Measurements from ENCODE around the gene TNS1.

The TNS1 gene

DNA sequence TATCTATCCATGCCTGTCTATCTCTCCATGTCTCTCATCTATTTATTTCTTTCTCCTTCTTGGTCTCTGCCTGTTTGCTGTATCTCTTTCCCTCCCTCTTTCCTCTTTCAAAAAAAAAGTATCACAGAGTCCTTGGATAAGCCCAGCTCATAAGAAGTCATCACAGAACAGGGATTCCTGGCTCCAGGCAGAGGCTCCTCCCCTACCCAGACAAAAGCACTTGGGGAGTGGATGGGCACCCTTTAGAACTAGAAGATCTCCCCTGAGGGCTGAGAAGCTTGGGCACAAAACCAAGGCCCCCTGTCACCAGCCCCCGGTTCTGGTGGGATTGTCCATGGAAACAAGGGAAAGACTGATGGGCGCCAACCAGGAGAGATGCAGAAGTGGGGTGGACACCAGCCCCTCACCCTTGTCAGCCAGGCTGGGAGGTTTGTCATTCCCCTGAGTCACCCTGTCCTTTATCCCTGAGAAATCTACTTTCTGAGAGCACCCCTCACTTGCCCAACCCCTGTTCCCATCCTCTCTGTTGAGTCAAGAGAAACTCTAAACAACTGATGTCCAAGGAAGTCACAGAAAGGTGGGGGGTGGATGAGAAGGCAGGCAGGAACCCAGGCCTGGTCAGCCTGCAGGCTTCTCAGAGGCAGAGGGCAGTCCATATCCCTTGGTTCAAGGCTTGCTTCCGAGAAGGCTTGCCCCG lies 127.1 kb downstream of the TNS1 start:
- in situ Hi-C loops (cut with MboI; ENCODE audit: low pct_unique_long_range_greater_than_20kb, low sequenced_read_pairs) = no loop called here
- no peak for DNase-seq

- in situ Hi-C loops (cut with MboI; ENCODE audit: low pct_unique_long_range_greater_than_20kb, low sequenced_read_pairs) = no loop called here
- no peak for DNase-seq
These were observed 127.7 kb downstream of the TNS1 start for GRCh38 chr2:217875138-217875537.

GRCh38 chr2:217873371-217873770 lies 129.4 kb downstream of the TNS1 start:
- DNase-seq = no peak
- in situ Hi-C loops (cut with MboI; ENCODE audit: low pct_unique_long_range_greater_than_20kb, low sequenced_read_pairs) = no loop called here

DNA sequence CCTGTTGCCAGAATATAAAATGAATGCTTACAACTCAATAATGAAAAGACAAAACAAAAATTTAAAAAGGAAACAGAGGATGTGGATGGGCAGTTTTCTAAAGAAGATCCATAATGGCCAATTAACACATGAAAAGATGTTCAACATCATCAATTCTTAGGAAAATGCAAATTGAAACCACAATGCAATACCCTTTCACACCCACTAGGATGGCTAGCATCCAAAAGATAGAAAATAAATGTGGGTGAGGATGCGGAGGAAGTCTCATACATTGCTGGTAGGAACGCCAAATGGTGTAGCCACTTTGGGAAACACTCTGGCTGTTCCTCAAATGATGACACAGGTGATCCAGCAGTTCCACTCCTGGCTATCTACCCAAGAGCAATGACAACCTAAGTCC lies 130.5 kb downstream of the TNS1 start:
- in situ Hi-C loops (cut with MboI; ENCODE audit: low pct_unique_long_range_greater_than_20kb, low sequenced_read_pairs) = no loop called here
- DNase-seq = no peak

- DNase-seq = no peak
- in situ Hi-C loops (cut with MboI; ENCODE audit: low pct_unique_long_range_greater_than_20kb, low sequenced_read_pairs) = no loop called here
These were observed 132.2 kb downstream of the TNS1 start for GRCh38 chr2:217870528-217871011.

DNA sequence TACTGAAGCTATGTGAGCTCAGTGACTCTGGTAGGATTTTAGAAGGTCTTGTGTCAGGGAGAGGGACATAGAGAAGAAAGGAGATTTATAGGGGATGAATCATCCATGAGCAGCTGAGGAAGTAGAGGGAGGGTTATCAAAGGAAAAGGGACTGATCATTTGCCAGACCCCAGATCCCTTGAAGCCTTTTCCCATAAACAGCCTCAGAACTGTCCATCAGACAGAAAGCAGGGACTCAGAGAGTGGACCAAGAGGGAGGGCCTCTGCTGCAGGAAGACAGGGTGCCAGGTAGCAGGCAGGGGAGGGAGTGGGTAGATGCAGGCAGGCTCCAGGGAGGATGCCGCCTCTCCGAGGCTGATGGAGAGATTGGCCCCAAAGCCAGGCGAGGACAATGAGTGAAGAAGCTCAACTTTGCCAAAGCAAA lies 133.9 kb downstream of the TNS1 start:
- in situ Hi-C loops (cut with MboI; ENCODE audit: low pct_unique_long_range_greater_than_20kb, low sequenced_read_pairs) = no loop called here
- no peak for DNase-seq

DNA sequence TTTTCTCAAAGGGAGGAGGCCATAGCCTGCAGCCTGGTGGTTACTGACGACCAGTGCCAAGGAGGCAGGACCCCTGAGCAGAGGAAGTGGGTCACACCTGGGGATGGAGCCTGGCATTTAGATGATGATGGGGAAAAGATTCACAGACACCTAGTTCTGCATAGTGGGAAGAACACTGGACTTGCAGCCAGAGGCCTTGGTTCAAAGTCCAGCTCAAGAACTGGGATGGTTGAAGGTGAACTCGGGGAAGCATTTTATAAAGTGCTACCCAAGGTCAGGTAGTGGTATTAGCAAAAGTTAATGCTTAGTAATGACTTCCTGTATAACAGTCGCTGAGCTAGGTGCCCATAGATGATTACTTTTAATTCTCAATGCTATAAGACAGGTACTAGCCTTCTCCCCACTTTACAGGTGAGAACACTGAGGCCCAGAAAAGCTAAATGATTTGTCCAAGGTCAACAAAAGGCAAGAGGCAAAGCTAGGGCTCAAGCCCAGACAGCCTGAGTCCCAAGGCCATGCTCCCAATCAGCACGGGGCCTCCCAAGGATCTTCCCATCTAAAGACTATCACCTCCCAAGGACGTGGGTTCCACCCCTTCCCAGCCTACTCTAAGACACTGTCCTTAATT lies 134.4 kb downstream of the TNS1 start:
- in situ Hi-C loops (cut with MboI; ENCODE audit: low pct_unique_long_range_greater_than_20kb, low sequenced_read_pairs) = no loop called here

DNA sequence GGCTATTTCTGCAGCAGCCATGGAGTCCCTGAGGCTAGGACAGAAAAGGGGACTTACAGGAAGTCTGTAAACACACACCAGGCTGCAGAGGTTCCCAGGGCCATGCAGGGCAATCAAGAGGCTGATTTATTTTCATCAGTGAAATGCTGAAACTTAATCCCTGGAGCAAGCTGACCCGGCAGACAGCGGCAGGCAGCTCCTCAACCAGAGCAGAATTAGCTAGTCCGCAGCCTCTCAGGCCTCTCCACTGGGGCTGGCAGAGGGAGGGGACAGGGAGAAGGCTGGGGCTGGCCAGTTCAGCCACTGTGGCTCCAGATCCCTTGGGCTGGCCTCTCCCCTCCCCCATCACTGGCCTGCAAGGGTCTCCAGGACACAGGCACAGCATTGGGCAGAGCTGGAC lies 136.3 kb downstream of the TNS1 start:
- DNase-seq = no peak
- in situ Hi-C loops (cut with MboI; ENCODE audit: low pct_unique_long_range_greater_than_20kb, low sequenced_read_pairs) = no loop called here

More for the DNA sequence above, 134.4 kb downstream of the TNS1 start:
- DNase-seq = no peak

DNA sequence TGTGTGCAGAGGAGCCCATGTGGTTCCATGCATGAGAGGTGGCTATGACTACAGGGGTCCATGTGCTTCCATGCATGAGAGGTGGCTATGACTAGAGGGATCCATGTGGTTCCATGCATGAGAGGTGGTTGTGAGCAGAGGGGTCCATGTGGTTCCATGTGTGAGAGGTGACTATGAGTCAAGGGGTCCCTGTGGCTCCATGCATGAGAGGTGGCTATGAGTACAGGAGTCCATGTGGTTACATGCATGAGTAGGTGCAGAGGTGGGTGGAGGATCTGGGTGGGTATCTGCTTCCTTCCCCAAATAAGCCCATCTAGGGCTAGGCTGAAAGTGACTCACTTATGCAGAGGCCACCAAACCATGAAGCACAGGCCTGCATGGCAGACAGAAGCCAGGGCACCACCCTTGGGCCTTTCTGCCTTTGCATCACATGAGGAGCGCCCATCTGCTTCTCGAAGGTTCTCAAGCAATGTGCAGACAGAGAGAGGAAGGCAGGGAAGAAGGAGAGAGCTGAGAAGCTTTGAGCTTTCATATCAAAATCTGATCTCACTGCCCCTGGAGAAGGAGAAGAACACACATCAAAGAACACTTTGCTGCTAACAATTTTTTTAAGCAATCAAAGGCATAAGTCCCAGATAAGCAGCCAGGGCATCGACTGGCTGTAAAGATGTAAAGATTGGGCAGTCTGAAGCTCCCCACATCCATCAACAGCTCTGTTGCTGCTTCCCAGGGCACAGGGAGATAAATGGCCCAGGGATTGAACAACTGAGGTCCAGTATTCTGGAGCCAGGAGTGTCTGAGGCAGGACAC lies 137.6 kb downstream of the TNS1 start:
- in situ Hi-C loops (cut with MboI; ENCODE audit: low pct_unique_long_range_greater_than_20kb, low sequenced_read_pairs) = no loop called here
- peak; percentile 38 for DNase-seq

DNA sequence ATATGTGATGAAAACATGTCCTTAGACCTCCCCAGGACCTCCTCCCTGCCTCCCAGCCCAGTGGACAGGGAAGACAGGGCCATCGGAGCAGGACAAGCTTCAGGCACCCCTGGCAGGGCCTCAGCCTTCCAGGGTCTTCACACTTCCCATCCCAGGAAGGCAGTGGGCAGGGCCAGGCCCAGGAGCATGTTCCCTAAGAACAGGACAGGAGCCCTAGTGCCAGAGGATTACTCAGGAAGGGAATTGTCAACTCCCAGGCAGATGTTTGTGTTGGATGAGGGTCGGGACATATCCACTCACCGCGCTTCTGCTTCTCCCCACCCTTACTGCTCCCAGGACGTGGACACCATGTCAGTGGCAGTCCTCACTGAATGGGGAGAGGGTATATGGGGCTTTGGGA lies 138.9 kb downstream of the TNS1 start:
- in situ Hi-C loops (cut with MboI; ENCODE audit: low pct_unique_long_range_greater_than_20kb, low sequenced_read_pairs) = no loop called here
- DNase-seq = no peak

GRCh38 chr2:217861334-217861877 lies 141.4 kb downstream of the TNS1 start:
- no peak for DNase-seq
- in situ Hi-C loops (cut with MboI; ENCODE audit: low pct_unique_long_range_greater_than_20kb, low sequenced_read_pairs) = no loop called here

DNA sequence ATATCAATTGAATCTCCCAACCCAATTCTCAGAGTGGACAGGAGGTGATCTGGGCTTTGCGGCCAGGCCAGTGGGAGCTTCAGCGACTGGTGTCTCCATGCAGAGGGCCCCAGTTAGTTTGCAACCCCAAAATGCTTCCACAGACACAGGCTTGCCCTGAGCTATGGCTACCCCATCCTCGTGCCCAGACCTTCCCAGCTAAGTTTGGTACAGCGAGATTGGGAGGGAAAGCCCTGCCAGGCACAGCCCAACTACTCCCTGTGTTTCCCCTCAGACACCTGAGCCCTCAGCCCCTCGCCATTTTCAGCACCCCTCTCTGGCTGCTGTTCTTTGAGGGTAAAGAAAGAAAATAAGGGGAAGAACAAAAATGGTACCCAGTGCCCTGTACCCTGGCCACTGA lies 142.9 kb downstream of the TNS1 start:
- in situ Hi-C loops (cut with MboI; ENCODE audit: low pct_unique_long_range_greater_than_20kb, low sequenced_read_pairs) = no loop called here
- DNase-seq = no peak

DNA sequence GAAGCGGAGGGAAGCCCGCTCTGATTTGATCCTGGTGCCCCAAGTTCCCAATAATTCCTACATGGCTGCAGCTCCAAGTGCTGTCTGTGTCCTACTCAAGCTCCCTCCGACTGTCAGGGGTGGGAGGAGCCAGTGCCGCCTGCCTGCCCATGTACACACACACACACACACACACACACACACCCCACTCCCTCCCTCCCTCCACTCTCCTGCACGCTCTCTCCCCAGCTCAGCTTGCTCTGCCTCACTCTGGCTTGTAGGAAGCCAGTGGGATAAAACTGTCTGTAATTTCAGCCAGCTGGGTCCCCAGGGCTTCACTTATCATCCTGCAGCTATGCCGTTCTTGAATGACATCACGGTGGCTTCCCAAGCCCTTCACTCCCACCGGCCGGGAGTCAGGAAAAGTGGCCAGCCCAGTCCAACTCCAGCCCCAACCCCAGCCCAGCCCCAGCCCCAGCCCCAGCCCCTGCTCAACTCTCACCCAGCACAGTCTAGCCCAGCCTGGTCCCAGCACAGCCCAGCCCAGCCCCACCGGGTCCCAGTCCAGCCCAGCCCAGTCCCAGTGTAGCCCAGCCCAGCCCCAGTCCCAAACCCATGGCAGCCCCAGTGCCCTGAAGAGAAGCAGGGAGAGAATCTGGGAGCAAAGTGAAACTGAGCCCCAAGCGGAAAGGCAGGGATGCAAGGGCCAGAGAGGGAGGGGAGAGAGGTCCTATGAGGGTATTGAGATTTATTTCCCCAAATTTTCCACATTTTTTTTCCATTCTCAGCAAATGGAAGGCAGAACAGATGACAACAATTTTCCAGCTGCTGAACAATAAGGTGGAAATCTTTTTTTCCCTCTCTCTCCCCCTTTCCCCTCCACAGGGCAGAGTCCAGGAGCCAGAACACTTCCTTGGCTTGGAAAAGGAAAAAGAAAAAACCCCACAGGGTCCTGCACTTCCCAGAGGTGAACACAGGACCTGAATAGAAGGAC lies 144.0 kb downstream of the TNS1 start:
- no peak for DNase-seq
- in situ Hi-C loops (cut with MboI; ENCODE audit: low pct_unique_long_range_greater_than_20kb, low sequenced_read_pairs) = no loop called here

DNA sequence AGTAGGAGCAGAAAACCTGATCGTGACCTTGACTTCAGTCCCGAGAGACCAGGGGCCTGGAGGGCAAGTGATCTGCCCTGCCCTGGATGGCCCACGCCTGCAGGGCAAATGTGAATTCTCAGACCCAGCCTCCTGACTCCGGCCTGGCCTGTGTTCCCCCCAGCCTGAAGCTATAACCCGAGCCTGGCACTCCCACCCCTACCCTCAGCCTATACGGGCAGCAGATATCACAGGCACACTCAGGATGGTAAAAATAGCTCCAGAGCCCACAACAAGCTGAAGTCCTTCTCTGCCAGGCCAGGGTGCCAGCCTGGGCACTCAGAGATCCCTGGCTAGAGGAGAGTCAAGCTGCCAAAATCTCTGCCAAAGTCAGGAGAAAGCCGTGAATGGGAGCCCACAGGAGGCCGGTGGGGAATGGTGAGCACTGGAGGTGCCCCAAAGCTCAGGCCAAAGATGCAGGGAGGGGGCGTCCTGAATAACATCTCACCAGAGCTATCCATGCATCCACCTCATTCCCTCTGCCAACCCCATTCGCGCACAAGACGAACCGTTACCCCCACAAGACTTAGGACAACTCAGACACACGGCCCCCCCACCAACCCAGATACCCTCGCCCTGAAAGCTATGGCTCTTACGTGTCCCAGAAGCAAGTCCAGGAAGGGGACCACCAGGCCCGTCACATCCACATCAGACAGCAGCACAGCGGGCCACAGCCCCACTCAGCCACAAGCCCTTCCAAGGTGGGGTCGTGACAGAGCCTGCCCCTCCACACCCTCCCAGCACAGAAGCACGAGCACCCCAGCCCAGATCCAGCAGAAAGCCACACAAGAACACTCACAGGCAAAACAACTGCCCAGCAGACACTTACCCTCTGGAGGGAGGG lies 144.9 kb downstream of the TNS1 start:
- in situ Hi-C loops (cut with MboI; ENCODE audit: low pct_unique_long_range_greater_than_20kb, low sequenced_read_pairs) = no loop called here
- no peak for DNase-seq

DNA sequence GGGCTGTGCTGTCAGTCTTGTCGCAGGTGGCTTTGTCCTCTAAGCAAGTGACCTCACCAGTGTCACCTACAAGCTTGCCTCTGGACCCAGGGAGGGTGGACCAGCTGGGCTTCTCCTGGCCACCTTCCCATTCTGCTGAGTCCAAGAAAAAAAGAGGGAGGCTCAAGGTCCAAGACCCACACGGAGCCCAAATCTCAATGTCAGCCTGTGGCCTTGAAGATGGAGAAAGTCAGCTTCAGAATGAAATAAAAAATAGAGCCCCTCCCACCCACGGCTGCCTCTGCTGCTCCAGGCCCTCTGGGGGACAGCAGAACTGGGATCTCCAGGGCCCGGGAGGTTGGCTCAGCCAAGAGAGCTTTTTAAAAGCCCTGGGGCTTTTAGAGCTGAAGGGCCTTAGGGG lies 145.9 kb downstream of the TNS1 start:
- in situ Hi-C loops (cut with MboI; ENCODE audit: low pct_unique_long_range_greater_than_20kb, low sequenced_read_pairs) = no loop called here

GRCh38 chr2:217856159-217856558 lies 146.6 kb downstream of the TNS1 start:
- no peak for DNase-seq
- in situ Hi-C loops (cut with MboI; ENCODE audit: low pct_unique_long_range_greater_than_20kb, low sequenced_read_pairs) = no loop called here

More for the DNA sequence above, 145.9 kb downstream of the TNS1 start:
- no peak for DNase-seq

- DNase-seq = no peak
- in situ Hi-C loops (cut with MboI; ENCODE audit: low pct_unique_long_range_greater_than_20kb, low sequenced_read_pairs) = no loop called here
These were observed 147.9 kb downstream of the TNS1 start for GRCh38 chr2:217854684-217855420.
